ENCODE data around the gene CYP27C1. TPM values are rescaled to one million over a fixed set of nuclear protein-coding genes. Genes with fewer than 3 reads are reported as not detected.
A peak's percentile ranks its signal among the peaks of the same experiment; 100 is the strongest.

CYP27C1 gene
- total RNA-seq, 1 donor from 2014 or later = 10.2 TPM

DNA sequence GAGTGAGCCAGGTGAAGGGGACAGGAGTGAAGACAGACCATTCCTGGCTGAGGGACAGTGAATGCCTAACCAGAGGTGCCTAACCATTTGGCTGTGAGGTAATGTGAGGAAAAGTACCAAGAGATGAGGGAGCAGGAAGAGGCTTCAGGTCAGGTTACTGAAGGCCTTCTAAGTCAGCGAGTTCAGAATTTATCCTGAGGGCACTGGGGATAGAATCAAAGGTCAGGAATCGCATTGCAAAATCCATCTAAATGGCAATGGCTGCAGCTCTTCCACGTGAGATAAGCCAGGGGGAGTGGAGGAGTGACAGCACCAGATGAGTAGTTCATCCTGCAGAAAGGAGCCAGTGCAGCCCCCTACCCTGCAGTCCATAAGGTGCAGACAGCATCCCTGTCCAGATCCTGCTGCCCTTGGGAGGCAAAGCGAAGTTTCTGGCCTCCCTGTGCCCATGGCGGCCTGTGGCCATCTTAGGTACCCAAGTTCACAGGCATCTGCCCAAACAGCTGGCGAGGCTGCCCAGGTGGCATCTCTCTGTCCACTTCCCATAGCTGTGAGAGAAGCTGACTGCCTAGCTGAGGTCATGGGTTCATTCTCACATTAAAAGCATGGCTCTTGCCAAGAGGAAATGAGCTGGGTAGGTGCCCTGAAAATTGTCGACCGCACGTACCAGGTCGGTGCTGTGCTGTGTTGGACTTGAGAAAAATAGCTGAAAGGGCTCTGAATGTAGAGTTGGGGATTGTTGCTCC lies 49.5 kb downstream of the CYP27C1 start:
- H3K4me3 Mint-ChIP-seq = no peak overlapping the region
- no peaks in the 10 kb centered on the region for H3K36me3 Mint-ChIP-seq (ENCODE audit: low read depth)
- peaks cover 26% of the 10 kb centered on the region for H3K4me1 Mint-ChIP-seq
- TF ChIP-seq, protein P1, sequence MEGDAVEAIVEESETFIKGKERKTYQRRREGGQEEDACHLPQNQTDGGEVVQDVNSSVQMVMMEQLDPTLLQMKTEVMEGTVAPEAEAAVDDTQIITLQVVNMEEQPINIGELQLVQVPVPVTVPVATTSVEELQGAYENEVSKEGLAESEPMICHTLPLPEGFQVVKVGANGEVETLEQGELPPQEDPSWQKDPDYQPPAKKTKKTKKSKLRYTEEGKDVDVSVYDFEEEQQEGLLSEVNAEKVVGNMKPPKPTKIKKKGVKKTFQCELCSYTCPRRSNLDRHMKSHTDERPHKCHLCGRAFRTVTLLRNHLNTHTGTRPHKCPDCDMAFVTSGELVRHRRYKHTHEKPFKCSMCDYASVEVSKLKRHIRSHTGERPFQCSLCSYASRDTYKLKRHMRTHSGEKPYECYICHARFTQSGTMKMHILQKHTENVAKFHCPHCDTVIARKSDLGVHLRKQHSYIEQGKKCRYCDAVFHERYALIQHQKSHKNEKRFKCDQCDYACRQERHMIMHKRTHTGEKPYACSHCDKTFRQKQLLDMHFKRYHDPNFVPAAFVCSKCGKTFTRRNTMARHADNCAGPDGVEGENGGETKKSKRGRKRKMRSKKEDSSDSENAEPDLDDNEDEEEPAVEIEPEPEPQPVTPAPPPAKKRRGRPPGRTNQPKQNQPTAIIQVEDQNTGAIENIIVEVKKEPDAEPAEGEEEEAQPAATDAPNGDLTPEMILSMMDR (conservative IDR thresholded peaks at IDR 0.05) = no peak
- H3K9me3 Mint-ChIP-seq = no peaks in the 10 kb centered on the region
- no peak for DNase-seq (ENCODE audit: low read depth, low spot score)
- no peaks in the 10 kb centered on the region for H3K27me3 Mint-ChIP-seq (ENCODE audit: low read depth)
- peak overlapping the region; percentile 72 for H3K27ac Mint-ChIP-seq (ENCODE audit: unreplicated experiment)

GRCh38 chr2:127170021-127170420 lies 50.1 kb downstream of the CYP27C1 start:
- no peaks in the 10 kb centered on the region for H3K27me3 Mint-ChIP-seq (ENCODE audit: low read depth)
- peaks cover 27% of the 10 kb centered on the region for H3K4me1 Mint-ChIP-seq
- H3K4me3 Mint-ChIP-seq = no peak overlapping the region
- H3K36me3 Mint-ChIP-seq (ENCODE audit: low read depth) = no peaks in the 10 kb centered on the region
- no peak overlapping the region for H3K27ac Mint-ChIP-seq (ENCODE audit: unreplicated experiment)
- no peaks in the 10 kb centered on the region for H3K9me3 Mint-ChIP-seq
- no peak for DNase-seq (ENCODE audit: low read depth, low spot score)
- TF ChIP-seq, protein P1 (conservative IDR thresholded peaks at IDR 0.05) = no peak

GRCh38 chr2:127169066-127169660 lies 50.9 kb downstream of the CYP27C1 start:
- TF ChIP-seq, protein P1 (conservative IDR thresholded peaks at IDR 0.05) = no peak

DNA sequence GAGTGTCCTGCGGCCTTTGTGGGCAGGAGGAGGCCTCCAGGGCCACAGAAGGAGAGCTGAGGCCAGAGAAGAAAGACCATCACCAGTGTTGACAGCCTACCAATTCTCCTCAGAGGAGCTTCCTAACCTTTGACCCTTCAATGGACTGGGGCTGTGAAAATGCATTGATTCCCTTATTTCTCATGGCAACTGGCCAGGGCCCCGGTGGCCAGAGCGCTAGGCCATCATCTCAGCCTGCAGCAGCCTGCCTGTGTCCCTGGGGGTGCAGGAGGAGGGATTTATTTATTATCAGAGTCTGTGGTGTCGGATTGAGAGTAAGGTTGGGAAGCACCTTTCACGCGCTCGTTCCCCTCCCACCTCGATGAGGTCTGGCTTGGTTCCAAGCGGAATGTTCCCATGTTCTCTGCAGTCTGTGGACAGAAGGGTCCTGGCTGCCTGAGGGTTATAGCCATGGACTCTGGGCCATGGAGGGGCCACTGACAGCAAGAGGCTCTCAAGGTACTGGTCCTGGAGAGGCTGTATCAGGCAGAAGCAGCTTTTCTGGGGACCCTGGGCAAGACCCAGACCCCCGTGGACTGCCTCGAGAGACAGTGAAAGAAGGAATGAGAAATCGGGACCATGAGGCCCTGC lies 53.8 kb downstream of the CYP27C1 start:
- Mint-ChIP-seq H3K27me3 (ENCODE audit: low read depth) (no peaks in the 10 kb centered on the region), H3K27ac (ENCODE audit: unreplicated experiment) (no peak overlapping the region), H3K36me3 (ENCODE audit: low read depth) (no peaks in the 10 kb centered on the region), H3K9me3 (no peaks in the 10 kb centered on the region), H3K4me1 (peaks cover 21% of the 10 kb centered on the region), H3K4me3 (no peak overlapping the region)
- TF ChIP-seq, protein P1 (conservative IDR thresholded peaks at IDR 0.05) = no peak
- no peak for DNase-seq (ENCODE audit: low read depth, low spot score)

More at GRCh38 chr2:127169066-127169660, 50.9 kb downstream of the CYP27C1 start:
- Mint-ChIP-seq H3K27me3 (ENCODE audit: low read depth) (no peaks in the 10 kb centered on the region), H3K27ac (ENCODE audit: unreplicated experiment) (no peak overlapping the region), H3K4me1 (peaks cover 21% of the 10 kb centered on the region), H3K36me3 (ENCODE audit: low read depth) (no peaks in the 10 kb centered on the region), H3K4me3 (no peak overlapping the region), H3K9me3 (no peaks in the 10 kb centered on the region)
- no peak for DNase-seq (ENCODE audit: low read depth, low spot score)

- Mint-ChIP-seq H3K4me1 (peaks cover 20% of the 10 kb centered on the region), H3K27me3 (ENCODE audit: low read depth) (no peaks in the 10 kb centered on the region), H3K36me3 (ENCODE audit: low read depth) (no peaks in the 10 kb centered on the region), H3K9me3 (no peaks in the 10 kb centered on the region), H3K27ac (ENCODE audit: unreplicated experiment) (no peak overlapping the region), H3K4me3 (no peak overlapping the region)
- no peak for DNase-seq (ENCODE audit: low read depth, low spot score)
- TF ChIP-seq, protein P1 (conservative IDR thresholded peaks at IDR 0.05) = no peak
These were observed 54.6 kb downstream of the CYP27C1 start for GRCh38 chr2:127165539-127165935.
